Keratinocyte (primary cell): ENCODE measurements around the gene MAST2. TPM values are rescaled to one million over a fixed set of nuclear protein-coding genes. Genes with fewer than 3 reads are reported as not detected.

Experiments used
- DNase-seq: peaks from one replicate; pipeline ENCODE4 v3.0.0-alpha.2; 2011; ENCODE audit warnings: low read depth, missing footprints, low spot score
- FAIRE-seq: peaks from 2 replicates; lab custom pipeline; 2011; peaks lifted over from hg19 to GRCh38; lab: Jason Lieb, UNC
- H2AFZ ChIP-seq: 2 replicates; pipeline ENCODE4 v1.6.0; 2012; ENCODE audit warnings: low read length, control low read depth, inconsistent platforms; ENCODE audit not compliant: control insufficient read depth
- H3K27ac ChIP-seq: 2 replicates; pipeline ENCODE4 v1.5.1; 2011; ENCODE audit warnings: low read length; ENCODE audit not compliant: control insufficient read depth, insufficient read depth
- H3K27me3 ChIP-seq: 3 replicates; pipeline ENCODE4 v1.6.0; 2011; ENCODE audit warnings: low read length; ENCODE audit not compliant: control insufficient read depth, insufficient read depth; ENCODE audit errors: extremely low read depth
- H3K36me3 ChIP-seq, 2 experiments: 2 replicates in 1 of 2; 3 replicates in 1 of 2; pipeline ENCODE4 v1.5.1; 2011; ENCODE audit warnings: low read length in 2 of 2, mild to moderate bottlenecking in 1 of 2; ENCODE audit not compliant: control insufficient read depth in 2 of 2, insufficient read depth in 2 of 2; ENCODE audit errors: extremely low read depth in 1 of 2
- H3K4me1 ChIP-seq: 3 replicates; pipeline ENCODE4 v1.5.1; 2011; ENCODE audit warnings: low read length; ENCODE audit not compliant: control insufficient read depth, insufficient read depth; ENCODE audit errors: extremely low read depth
- H3K4me2 ChIP-seq: 3 replicates; pipeline ENCODE4 v1.6.0; 2011; ENCODE audit warnings: low read depth, low read length; ENCODE audit not compliant: control insufficient read depth, insufficient read depth; ENCODE audit errors: extremely low read depth
- H3K4me3 ChIP-seq, 3 experiments: fragments of 200-600 bp in 1 of 3; sonication (generic) in 1 of 3; 2 replicates in 2 of 3; 3 replicates in 1 of 3; pipeline ENCODE4 v1.5.1; 2011 to 2016; ENCODE audit warnings: low read length in 3 of 3, mild to moderate bottlenecking in 3 of 3, control low read depth in 2 of 3, inconsistent platforms in 1 of 3, low read depth in 1 of 3, mixed read lengths in 1 of 3, mixed run types in 1 of 3, moderate library complexity in 1 of 3; ENCODE audit not compliant: control insufficient read depth in 2 of 3, insufficient read depth in 2 of 3; ENCODE audit errors: extremely low read depth in 1 of 3
- H3K79me2 ChIP-seq: 2 replicates; pipeline ENCODE4 v1.6.0; 2012; ENCODE audit warnings: low read length; ENCODE audit not compliant: control insufficient read depth, insufficient read depth
- H3K9ac ChIP-seq: 3 replicates; pipeline ENCODE4 v1.6.0; 2011; ENCODE audit warnings: low read length; ENCODE audit not compliant: control insufficient read depth, insufficient read depth; ENCODE audit errors: extremely low read depth
- H3K9me1 ChIP-seq: 3 replicates; pipeline ENCODE4 v1.6.0; 2011; ENCODE audit warnings: low read length; ENCODE audit not compliant: control insufficient read depth, insufficient read depth; ENCODE audit errors: extremely low read depth
- H3K9me3 ChIP-seq: 2 replicates; pipeline ENCODE4 v1.5.1; 2012; ENCODE audit warnings: low read depth, low read length; ENCODE audit not compliant: control insufficient read depth
- H4K20me1 ChIP-seq: 3 replicates; pipeline ENCODE4 v1.6.0; 2011; ENCODE audit warnings: low read length; ENCODE audit not compliant: control insufficient read depth, insufficient read depth; ENCODE audit errors: extremely low read depth
- CTCF ChIP-seq, 3 experiments: IDR thresholded peaks in 1 of 3; conservative IDR thresholded peaks in 1 of 3; optimal IDR thresholded peaks in 1 of 3; 2 replicates in 2 of 3; 3 replicates in 1 of 3; pipeline versions ENCODE3 to v1.5.1; 2011; ENCODE audit warnings: low read length in 3 of 3, mild to moderate bottlenecking in 3 of 3, moderate library complexity in 2 of 3, control low read depth in 1 of 3, inconsistent platforms in 1 of 3; ENCODE audit not compliant: insufficient read depth in 2 of 3; ENCODE audit errors: extremely low read depth in 1 of 3
- EZH2 ChIP-seq: IDR thresholded peaks from one replicate; pipeline ENCODE4 v1.6.1; 2012; ENCODE audit warnings: inconsistent platforms, mild to moderate bottlenecking, low read length, moderate library complexity
- dilution Hi-C: fragments of 300-500 bp; cut with MboI; formaldehyde crosslinking; loops from one replicate; pipeline ENCODE4 v1.7.0; 2020; ENCODE audit warnings: low sequenced_read_pairs; ENCODE audit not compliant: extremely low pct_ligation_motif_present
- polyA plus RNA-seq, 5 experiments: library from polyadenylated mRNA; depleted of rRNA in 3 of 5; stranded (reverse) in 3 of 5; stranded (forward) in 1 of 5; unstranded in 1 of 5; fragments of >200 nt; gene quantifications; 1 replicate in 1 of 5; 2 replicates in 3 of 5; 3 replicates in 1 of 5; pipeline versions ENCODE4 v1.2.1 to v1.2.3, GENCODE V29; 2011 to 2012; ENCODE audit warnings: missing spikeins in 2 of 5, low read depth in 1 of 5, low replicate concordance in 1 of 5

MAST2 gene
- polyA plus RNA-seq, 1 donor (not counting 4 experiments of a cell fraction or from before 2014, with no cell fraction given): 12.2 TPM

- TF ChIP-seq CTCF (optimal IDR thresholded peaks at IDR 0.05 in 1 of 3, IDR thresholded peaks at IDR 0.05 in 1 of 3, conservative IDR thresholded peaks at IDR 0.05 in 1 of 3; ENCODE audit: extremely low read depth in 1 of 3, insufficient read depth in 2 of 3, low read length in 3 of 3) (no peak), EZH2 (no peak)
- Histone ChIP-seq H3K79me2 (no peaks in the 10 kb centered on the region), H2AFZ (no peak overlapping the region), H3K27me3 (no peaks in the 10 kb centered on the region), H3K4me3 (no peak overlapping the region), H3K27ac (no peak overlapping the region), H3K9ac (no peak overlapping the region), H3K36me3 (no peaks in the 10 kb centered on the region), H3K9me3 (no peaks in the 10 kb centered on the region), H3K4me2 (no peak overlapping the region), H3K9me1 (no peaks in the 10 kb centered on the region), H3K4me1 (no peaks in the 10 kb centered on the region), H4K20me1 (no peaks in the 10 kb centered on the region)
- dilution Hi-C loops: no loop called here
- FAIRE-seq (no peak), DNase-seq (no peak)
These were observed 131.5 kb downstream of the MAST2 start for GRCh38 chr1:45934947-45935346.

GRCh38 chr1:45938029-45938428 lies 134.6 kb downstream of the MAST2 start:
- Histone ChIP-seq H3K27me3 (no peaks in the 10 kb centered on the region), H3K4me1 (no peaks in the 10 kb centered on the region), H3K9me3 (no peaks in the 10 kb centered on the region), H4K20me1 (no peaks in the 10 kb centered on the region), H3K27ac (no peak overlapping the region), H2AFZ (no peak overlapping the region), H3K9ac (no peak overlapping the region), H3K4me2 (no peak overlapping the region), H3K36me3 (no peaks in the 10 kb centered on the region), H3K4me3 (no peak overlapping the region), H3K79me2 (no peaks in the 10 kb centered on the region), H3K9me1 (no peaks in the 10 kb centered on the region)
- dilution Hi-C loops: no loop called here
- TF ChIP-seq CTCF (optimal IDR thresholded peaks at IDR 0.05 in 1 of 3, IDR thresholded peaks at IDR 0.05 in 1 of 3, conservative IDR thresholded peaks at IDR 0.05 in 1 of 3; ENCODE audit: extremely low read depth in 1 of 3, insufficient read depth in 2 of 3, low read length in 3 of 3) (no peak), EZH2 (no peak)
- DNase-seq (no peak), FAIRE-seq (no peak)
